Activated naive CD4-positive, alpha-beta T cell treated with anti-CD3 and anti-CD28 coated beads, Interleukin-2, amount 10 ng/mL, durations not matched to agents 7 days and 5 days (primary cell): ENCODE results near the gene CD84.

ENCODE experiments used
- CTCF ChIA-PET: fragments of 350-600 bp; sonication (Branson Sonifier 250); formaldehyde crosslinking; loops from one replicate; lab custom pipeline; 2021; ENCODE audit warnings: antibody characterized with exemption; lab: Charles Lee
- DNase-seq: peaks from one replicate; pipeline ENCODE4 v3.0.0-alpha.2; 2020
- H3K27ac Mint-ChIP-seq: one replicate; pipeline ENCODE4 v1.8.0; 2021; ENCODE audit warnings: mild to moderate bottlenecking, moderate library complexity, mixed read lengths
- H3K27me3 Mint-ChIP-seq: one replicate; pipeline ENCODE4 v1.8.0; 2021; ENCODE audit warnings: mild to moderate bottlenecking, mixed read lengths
- H3K36me3 Mint-ChIP-seq: one replicate; pipeline ENCODE4 v1.8.0; 2021; ENCODE audit warnings: mixed read lengths
- H3K4me1 Mint-ChIP-seq: one replicate; pipeline ENCODE4 v1.8.0; 2021; ENCODE audit warnings: mixed read lengths
- H3K4me3 Mint-ChIP-seq: one replicate; pipeline ENCODE4 v1.8.0; 2021; ENCODE audit warnings: mild to moderate bottlenecking, moderate library complexity, mixed read lengths
- H3K9me3 Mint-ChIP-seq: one replicate; pipeline ENCODE4 v1.8.0; 2021; ENCODE audit warnings: mixed read lengths

The CD84 gene

GRCh38 chr1:160492617-160493016, 86.7 kb downstream of the CD84 start:
- no peak for DNase-seq
- Mint-ChIP-seq H3K27me3 (no peaks in the 10 kb centered on the region), H3K36me3 (peaks cover 49% of the 10 kb centered on the region), H3K27ac (no peak overlapping the region), H3K4me1 (no peaks in the 10 kb centered on the region), H3K4me3 (no peak overlapping the region), H3K9me3 (no peaks in the 10 kb centered on the region)
- CTCF ChIA-PET, result no interaction called here

DNA sequence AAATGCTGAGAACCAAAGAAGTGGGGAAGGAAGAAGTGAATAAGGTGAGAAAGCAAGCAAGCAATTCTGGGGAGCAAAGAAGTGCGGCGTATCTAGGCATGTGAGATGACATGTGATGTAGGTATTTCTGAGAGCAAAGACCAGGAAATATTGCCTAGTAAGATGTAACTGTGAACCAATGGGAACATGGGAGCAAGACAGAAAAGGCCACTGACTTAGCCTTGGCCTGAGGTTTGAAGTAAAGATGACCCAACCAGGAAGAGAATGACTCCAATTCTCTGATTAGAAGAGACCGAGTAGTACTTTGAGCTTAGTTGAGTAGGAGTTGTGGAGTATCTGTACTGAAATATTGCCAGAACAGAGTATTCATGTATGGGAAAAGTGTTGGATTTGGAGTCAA, 87.3 kb downstream of the CD84 start:
- no peaks in the 10 kb centered on the region for H3K27me3 Mint-ChIP-seq
- CTCF ChIA-PET, result no interaction called here
- no peaks in the 10 kb centered on the region for H3K4me1 Mint-ChIP-seq
- no peak overlapping the region for H3K27ac Mint-ChIP-seq
- no peaks in the 10 kb centered on the region for H3K9me3 Mint-ChIP-seq
- H3K4me3 Mint-ChIP-seq, result no peak overlapping the region
- H3K36me3 Mint-ChIP-seq, result peaks cover 46% of the 10 kb centered on the region
- no peak for DNase-seq
